ENCODE data around the gene PLK1.

DNA sequence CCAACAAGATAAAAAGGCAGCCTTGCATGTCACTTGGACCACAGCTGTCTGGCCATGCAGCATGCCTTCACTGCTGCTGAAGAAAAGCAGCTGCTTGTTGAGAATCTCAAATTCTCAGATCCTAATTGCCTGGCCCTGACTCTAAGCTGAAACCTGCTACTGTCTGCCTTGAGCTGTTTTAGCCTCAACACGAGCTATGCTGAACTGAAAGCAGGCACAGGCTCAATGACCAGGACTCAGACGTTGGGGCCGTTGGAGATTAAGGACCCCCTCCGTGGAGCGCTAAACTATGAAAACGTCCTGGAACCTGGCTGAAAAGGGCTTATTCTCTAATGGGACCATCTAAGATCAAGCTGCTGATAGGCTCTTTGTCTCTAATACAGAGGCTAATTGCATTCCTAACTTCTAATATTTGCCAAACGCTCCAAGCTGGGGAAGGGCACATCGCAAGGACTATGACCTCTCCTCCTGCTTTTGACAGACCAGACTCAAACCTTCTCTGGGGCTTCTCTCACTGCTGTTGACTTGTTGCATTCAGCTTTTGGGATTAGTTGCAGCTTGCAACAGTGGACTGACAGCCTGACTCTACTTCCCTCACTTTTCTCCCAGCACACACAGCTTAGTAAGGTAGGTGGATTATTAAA is 4.6 kb upstream of the PLK1 start:
- TF ChIP-seq GATA3 (IDR thresholded peaks at IDR 0.05; ENCODE audit: low read depth, low read length), result no peak
- TF ChIP-seq GATA2 (IDR thresholded peaks at IDR 0.05; ENCODE audit: low read depth, low read length), result no peak

Data from SH-SY5Y (cell line).